Hepatic stellate cell (primary cell): Measurements from ENCODE around the gene IGSF9B.

ENCODE experiments used
- DNase-seq: peaks from one replicate; pipeline ENCODE4 v3.0.0; 2011; ENCODE audit warnings: low spot score

The IGSF9B gene

GRCh38 chr11:133938166-133938565 is 18.6 kb downstream of the IGSF9B start:
- no peak for DNase-seq

DNA sequence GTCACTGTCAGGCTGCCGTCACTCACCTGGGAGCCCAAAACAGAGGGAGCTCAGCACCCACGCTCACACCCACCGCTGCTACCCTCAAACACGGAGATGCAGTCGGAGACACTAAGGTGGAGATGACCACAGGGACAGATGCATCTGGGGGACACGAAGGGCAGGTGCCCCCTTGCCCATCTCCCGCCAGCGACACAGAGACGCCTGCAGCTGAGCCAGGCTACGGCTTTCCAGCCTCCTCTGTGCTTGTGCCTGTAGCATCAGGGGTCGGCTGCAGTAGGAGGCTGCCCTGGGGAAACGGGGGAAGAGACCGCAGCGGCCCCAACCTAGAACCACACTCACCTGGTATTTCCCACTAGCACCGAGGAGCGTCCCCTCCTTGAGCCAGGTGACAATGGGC is 19.3 kb downstream of the IGSF9B start:
- DNase-seq, result no peak

DNA sequence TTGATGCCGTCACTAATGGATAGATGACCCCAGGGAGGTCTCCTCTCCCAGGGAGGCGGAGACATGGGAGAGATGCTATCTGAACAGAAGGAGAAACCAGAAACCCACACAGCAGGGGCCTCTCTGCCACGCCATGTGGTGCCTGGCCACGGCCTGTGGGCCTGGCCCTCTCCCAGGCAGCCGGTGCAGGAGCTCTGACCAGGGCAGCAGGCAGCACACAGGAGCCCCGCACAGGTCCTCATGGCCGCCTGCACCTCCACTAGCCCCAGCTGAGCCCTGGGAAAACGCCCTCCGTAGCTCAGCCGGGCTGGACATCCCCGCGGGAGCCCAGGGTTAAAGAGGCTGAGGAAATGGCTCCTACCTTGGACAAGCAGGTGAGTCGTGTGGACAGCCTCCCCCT is 19.8 kb downstream of the IGSF9B start:
- no peak for DNase-seq

- DNase-seq, result no peak
Measured at GRCh38 chr11:133936592-133936991, 20.2 kb downstream of the IGSF9B start.

DNA sequence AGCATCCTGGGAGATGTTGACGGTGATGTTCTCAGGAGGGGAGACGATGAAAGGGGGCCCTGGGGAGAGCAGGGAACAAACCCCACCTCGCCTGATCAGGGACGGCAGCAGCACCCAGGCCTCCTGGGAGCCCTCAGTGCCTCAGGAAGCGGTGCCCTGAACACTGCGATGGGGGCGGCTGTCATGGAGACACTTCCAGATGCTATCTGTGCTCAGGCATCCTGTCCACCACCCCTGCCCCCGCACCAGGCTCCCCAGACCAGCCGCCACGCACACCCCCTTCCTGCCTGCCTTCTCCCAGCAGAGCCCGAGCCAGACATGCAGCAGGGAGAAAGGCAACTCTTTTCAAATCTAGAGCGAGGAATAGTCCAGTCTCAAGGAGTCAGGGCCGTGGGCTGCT is 20.6 kb downstream of the IGSF9B start:
- no peak for DNase-seq

DNA sequence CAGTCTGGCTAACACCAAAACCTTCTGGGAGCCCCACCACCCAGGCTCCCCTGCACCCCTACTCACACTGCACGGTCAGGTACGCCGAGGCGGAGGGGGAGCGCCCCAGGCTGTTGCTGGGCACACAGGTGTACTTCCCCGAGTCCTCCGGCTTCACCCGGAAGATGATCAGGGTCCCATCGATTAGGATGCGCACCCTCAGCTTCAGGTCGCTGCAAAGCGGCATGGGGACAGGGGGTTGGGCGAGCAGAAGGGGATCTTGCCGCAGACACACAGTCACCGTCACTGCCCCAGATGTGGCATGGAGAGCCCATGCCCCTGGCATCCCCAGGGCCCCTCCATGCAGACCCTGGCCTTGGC is 21.2 kb downstream of the IGSF9B start:
- no peak for DNase-seq

DNA sequence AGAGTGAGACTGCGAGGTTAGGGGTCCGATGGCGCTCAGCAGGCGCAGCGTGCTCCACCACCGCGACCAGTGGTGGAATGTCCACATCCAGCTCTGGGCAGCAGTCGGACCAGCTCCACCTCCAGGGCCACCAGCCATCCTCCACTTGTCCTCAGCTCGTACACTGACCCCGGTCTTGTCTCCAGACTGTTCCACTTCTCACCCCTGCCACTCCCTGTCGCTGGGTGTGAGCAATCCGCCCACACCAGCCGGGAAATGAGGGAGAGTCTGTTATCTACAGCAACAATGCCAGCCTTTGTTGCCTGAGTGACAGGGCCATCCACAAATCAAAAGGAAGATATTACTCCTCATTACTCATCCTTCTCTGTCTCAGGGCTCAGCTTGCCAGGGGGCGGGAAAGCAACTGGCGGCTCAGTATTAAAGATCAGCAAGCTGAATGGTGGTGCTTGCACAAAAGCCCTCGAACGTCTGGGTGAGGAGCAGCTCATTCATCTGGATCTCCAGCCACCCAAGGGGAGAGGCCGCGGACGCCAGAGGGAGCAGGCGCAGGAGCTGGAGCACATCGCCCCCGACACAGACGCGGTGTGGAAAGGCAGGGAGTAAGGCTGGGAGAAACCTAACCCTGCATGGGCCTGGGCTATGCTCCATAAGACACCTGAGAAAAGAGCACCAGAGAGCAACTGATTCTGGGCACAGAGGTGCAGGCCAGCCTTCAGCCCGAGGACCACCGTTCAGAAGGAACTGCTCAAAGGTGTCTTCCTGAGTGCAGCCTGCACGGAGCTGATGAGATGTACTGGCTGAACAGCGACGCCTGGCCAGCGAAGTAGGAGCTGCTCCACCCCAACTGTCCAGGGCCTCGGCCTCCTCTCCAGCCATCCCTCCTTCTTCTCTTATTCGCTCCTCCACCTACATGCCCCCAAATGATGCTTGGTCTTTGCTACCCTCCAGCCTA is 21.9 kb downstream of the IGSF9B start:
- DNase-seq, result no peak

DNA sequence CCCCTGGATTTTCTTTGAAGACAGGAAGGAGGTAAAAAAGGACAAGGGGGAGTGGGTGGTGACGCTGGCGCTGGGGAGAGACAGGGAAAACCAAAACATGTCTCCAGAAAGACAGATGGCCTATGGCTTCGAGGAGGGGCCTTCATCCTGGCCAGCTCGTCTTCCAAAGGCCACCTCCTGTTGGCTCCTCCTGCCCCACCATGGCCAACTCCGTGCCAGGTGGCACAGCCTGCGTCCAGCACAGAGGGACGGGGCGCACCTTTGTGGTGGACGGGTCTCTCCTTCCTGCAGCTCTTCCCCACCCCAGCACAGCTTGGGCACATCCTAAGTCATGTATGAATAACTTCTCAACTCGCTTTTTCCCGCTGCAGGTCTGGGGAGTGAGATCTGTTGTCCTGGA is 22.7 kb downstream of the IGSF9B start:
- no peak for DNase-seq

- no peak for DNase-seq
Measured at GRCh38 chr11:133931449-133932060, 25.2 kb downstream of the IGSF9B start.

- peak; percentile 65 for DNase-seq
Measured at GRCh38 chr11:133930767-133931448, 25.9 kb downstream of the IGSF9B start.

GRCh38 chr11:133930053-133930766 is 26.6 kb downstream of the IGSF9B start:
- DNase-seq, result no peak

DNA sequence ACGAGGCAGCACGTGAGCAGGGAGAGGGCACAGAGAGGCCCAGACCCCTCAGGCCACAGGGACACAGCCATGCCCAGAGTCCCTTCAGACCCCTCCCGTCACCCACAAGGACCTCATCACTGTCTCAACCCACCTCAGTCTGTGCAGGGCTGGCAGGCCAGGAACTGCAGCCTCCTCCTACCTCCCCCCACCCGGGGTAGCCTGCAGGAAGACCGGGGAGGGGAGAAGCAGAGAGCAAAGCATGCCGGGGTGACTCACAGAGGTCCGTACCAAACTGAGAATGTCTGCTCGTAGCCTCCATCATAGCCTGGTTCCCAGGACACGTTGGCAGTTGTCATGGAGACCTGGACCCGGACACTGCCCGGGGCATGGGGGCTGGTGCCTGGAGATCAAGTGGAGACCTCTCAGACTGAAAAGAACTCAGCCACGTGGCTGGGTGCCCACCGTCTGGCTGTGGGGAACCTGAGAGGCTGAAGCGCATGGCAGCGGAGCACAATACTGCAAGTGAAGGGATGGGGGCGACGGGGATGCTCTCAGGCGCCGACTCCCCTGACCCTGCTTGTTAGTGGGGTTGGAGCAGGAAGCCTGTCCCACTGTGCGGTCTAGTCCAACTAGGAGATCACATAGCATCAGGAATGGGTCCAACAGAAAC is 27.2 kb downstream of the IGSF9B start:
- DNase-seq, result no peak

DNA sequence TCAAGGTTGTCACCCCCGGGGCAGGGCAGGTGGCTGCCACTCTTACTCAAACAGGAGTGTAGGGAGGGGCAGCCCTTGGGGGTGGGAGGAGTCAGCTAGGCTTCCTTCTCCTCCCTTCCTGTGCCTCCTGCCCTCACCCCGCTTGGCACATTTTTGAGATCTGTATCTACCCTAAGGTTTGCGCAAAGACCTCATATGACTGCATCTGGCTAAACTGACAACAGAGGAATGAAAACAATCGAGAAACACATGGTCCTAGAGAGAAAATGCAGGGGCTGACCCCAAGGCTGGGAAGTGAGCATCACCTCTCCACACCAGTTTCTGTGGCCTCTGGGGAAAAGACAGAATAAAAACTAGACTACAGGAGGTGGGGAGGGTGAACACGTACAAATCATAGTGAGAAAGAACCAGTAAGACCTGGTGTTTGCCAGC is 28.1 kb downstream of the IGSF9B start:
- no peak for DNase-seq

DNA sequence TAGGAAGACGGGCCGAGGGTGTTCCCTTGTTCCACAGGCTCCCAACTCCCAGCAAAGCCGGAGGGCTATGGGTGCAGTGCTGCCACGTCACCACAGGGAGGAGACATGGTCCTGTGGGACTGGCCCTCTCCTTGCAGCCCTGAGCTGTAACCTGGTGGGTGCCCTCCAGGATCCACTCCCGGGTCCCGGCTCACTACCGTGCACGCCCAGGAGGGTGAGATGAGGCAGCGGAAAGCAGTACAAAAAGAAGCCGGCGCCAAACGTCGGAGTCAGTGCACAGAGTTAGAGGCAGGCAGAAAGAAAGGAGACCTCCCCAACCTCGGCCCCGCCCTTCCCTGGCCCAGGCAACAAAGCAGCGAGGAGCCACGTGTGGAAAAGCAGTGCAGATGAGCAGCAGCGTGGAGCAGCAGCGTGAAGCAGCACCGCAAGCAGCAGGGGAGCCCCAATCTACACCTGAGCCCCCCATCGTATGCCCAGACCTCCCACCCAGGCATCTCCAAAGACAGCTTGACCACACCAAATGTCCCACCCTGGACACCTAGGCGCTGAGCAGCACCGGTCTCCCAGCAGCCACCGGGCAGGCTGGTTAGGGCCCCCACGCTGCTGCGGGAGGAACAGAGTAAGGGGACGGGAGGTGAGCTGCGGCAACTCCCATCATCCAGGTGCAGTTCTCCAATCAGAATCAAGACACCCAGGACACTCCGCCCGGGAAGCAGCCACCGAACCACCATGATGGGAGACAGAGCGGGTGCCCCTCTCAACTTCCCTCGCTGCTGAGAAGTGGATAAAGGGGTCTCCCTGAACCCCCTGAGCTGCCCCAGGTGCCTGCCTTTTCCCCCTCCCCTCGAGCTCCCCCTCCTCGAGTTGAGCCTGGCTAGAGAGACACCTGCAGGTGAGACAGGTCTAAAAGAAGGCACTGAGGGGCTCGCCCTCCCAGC is 28.8 kb downstream of the IGSF9B start:
- DNase-seq, result peak; percentile 90

DNA sequence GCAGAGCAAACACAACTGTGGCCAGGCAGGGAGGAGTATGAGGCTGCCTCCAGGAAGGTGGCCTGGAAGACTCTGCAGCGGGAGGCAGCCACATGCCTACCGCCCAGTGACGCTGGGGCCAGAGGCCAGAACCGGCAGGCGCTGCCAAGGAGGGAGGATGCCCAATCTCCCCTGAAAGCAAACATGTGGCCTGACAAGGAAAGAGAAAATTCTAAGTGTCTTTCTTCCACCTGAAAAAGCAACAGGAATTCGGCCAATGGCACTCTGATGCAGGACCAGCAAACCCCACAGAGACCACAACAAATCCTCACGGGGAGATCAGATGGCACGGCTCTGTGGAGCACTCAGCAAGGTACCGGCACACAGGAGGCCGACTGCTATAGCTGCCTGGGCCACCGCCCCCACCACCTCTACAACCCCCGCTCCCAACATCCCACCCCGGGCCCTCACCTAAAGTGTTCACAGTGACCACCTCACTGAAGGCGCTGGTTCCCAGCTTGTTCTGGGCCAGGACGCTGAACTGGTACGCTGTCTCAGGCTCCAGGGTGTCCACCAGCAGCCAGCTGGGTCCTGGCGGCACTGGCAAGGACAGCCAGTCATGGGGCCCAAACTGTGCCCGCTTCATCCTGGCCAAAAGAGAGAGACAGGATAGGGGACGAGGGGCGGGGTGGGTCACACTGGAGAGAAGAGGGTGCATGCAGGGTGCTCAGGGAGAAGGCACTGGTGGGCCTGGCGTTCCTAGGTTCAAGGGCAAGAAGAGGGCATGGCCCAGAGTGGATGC is 30.1 kb downstream of the IGSF9B start:
- no peak for DNase-seq

- DNase-seq, result no peak
Measured at GRCh38 chr11:133925756-133926155, 31.0 kb downstream of the IGSF9B start.

DNA sequence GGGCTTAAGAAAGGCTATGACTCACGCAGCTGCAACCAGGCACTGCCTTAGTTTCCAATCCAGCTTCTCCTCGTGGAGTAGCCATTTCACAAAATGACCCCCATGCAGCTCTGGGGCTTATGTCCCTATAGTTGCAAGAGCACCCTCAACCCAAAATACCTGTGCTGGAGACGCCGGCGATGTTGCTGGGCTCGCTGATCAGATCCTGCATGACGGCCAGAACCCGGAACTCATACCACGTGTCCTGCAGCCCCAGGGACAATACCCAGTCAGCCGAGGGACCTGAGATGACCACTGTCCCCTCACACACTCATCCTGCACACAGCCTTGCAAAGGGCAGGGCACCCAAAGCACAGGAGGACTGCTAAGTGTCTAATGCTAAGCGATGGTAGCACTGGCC is 32.1 kb downstream of the IGSF9B start:
- no peak for DNase-seq

- no peak for DNase-seq
Measured at GRCh38 chr11:133922078-133922870, 34.5 kb downstream of the IGSF9B start.

DNA sequence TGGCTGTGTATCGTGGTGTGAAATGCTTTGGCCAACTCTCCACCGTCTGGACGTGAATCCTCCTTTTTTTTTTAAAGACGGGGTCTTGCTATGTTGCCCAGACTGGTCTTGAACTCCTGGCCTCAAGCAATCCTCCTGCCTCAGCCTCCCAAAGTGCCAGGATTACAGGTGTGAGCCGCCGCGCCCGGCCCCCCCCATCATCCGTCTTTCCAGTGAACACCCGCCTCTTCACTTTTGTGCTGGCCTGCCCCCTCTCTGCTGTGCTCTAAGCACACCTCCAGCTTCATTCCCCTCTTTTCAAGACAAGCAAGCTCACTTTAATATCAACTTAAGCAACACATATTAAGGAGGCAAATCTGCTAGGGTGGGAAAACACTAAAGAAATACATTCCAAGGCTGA is 35.3 kb downstream of the IGSF9B start:
- no peak for DNase-seq
